NCI-H510A (cell line): ENCODE results near the gene TTC22.
"Not testable (repeated sequence)": the region's sequence is repeated elsewhere in the genome, so short reads cannot be mapped to it uniquely, and the experiment has no call there.

Source experiments
- DNase-seq: peaks from one replicate; lab custom pipeline; 2025; lab: John Stamatoyannopoulos, UW

The TTC22 gene

DNA sequence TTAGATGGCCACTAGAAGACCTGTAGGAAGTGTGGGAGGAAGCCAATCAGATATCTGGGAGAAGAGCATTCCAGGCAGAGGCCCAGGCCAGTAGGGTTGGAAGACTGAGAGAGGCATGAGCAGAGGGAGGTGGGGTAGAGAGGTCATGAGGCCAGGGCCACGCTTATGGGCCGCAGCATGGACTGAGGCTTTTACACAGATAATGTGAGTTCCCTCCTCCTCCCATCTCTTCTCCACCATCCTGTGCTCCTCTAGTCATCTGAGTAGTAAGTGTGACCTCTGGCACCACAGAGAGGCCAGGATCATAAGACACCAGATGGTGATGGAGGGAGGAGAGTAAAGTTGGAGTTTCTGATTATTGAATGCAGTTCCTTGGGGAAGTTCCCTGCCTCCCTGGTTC lies 17.1 kb downstream of the TTC22 start:
- DNase-seq = no peak

DNA sequence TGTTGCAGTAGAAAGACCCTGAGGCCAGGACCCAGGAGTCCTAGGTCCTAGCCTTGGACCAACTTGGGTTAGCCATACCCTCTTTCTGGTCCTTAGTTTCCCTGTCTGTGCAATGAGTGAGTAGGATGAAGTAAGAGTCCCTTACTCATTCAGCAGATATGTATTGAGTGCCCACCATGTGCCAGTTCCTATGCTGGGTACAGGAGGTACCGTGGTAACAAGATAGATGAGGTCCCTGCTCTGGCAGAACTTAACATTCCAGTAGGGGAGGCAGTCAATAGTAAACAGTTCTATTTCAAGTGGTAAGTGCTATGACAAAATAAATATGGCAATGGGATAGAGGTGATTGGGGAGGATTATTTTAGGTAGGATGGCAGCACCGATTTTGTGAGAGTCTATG lies 18.5 kb downstream of the TTC22 start:
- no peak for DNase-seq

DNA sequence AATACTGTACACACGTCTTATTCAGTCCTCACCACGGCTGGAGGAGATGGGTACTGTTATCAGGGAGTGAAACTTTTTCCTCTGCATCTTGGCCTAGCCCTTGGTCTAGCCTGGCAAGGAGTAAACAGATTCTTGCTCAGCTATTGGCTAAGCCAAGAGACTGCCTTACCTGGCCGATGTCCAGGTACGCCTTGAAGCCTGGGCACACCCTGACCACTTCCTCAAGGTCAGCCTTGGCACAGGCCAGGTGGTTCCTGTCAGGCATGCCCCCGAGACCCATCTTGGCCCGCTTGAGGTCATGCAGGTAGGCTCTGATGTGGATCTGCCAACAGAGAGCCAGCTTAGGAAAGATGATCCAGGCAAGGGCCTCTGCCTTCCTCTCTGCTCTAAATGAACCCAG lies 19.0 kb downstream of the TTC22 start:
- no peak for DNase-seq

- no peak for DNase-seq
These were observed 19.9 kb downstream of the TTC22 start for GRCh38 chr1:54781023-54781723.

DNA sequence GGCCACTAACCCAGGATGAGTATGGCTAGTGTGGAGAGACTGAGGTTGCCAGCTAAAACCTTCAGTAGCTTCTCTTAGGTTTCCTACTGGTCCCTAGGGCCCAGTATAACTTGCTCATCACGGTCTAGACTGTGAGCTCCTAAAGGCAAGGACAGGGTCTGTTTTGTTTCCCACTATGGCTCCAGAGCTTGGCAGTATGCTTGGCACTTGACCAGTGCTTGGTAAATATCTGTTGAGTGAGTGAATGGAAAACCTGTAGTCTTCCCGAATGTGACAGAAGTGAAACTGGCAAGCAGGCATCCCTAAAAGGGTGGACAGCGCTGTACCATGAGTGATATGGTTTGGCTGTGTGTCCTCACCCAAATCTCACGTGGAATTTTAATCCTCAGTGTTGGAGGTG lies 23.7 kb downstream of the TTC22 start:
- no peak for DNase-seq

GRCh38 chr1:54777011-54777410 lies 24.1 kb downstream of the TTC22 start:
- DNase-seq = no peak

DNA sequence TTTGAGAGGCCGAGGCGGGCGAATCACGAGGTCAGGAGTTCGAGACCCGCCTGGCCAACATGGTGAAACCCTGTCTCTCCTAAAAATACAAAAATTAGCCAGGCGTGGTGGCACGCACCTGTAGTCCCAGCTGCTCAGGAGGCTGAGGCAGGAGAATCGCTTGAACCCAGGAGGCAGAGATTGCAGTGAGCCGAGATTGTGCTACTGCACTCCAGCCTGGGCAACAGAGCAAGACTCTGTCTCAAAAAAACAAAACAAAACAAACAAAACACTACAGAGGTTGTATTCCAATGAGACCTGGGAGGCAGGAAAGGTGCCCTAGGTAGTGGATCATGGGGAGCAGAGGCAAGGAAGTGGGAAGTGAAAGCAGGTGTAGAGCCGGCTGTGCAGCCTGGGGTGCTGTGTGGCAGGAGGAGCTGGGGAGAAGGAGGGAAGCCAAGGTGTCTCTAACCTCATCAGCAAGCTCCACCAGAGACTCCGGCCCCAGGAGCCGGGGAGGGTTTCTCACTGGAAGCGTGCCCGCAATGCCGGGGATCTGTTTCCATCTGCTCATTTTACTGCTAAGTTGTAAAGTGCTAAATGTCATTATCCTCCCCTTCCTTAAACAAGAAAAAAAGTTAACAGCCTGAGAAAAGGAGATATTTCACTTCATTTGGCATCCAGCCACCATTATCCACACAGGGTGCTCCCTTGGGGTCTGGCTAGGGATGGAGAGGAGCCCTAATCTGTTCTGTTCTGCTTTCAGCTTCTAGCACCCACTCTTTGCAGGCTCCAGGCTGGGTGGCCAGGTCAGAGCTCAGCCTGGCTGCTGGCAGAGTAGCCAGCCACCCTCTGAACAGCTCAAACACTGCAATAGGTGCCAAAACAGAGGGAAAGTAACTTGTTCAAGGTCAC lies 25.0 kb downstream of the TTC22 start:
- DNase-seq = not testable (repeated sequence)

DNA sequence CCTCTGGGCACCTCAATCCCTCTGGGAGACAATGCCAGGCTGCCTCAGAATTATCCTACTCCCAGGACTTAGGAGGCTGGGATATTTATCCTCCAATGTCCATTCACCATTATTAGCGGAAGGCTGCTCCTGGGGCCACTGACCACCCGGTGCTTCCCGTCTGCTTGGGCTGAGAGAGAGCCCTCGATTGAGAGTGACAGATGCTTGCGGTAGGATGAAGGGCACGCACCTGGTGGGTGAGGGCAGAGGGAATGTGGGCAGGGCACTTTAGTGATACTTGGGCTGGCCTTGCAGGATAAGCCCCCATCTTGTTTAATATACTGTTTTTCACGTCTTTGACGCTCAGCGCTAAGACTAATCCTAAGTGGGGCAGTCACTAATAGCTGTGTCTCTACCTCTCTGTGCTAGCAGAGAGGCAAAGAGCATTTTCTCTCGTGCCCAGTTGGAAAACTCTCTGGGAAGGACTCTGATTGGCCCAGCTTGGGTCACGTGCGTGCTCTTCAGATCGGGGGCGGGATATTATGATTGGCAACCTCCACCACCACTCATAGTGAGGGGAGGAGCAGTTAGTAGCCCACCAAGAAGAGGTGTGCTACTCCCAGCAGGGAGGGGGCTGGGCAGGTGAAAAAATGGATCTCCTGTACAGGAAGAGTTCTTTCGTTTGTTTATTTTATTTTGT lies 26.2 kb downstream of the TTC22 start:
- DNase-seq = peak; percentile 46

GRCh38 chr1:54772951-54773350 lies 28.2 kb downstream of the TTC22 start:
- DNase-seq = no peak

- no peak for DNase-seq
These were observed 33.0 kb downstream of the TTC22 start for GRCh38 chr1:54768093-54768492.

- no peak for DNase-seq
These were observed 33.6 kb downstream of the TTC22 start for GRCh38 chr1:54767526-54767925.

DNA sequence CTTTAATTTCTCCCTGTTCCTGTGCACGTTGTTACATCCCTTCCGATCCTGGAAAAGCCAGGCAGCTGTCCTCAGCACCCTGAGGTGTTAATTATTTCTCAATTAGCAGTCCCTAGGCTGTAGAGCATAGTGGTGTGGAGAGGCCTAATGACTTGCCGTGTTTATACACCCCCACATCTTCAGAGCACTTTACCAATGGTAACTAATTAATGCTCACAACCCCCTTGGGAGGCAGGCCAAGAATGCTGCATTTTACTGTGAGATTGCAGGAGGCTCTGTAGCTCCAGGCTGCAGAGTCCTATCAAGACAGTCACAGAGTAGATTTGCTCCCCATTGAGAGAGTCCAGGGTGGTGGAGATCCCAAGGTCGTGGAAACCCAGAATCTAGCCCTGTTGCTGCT lies 34.4 kb downstream of the TTC22 start:
- DNase-seq = no peak

DNA sequence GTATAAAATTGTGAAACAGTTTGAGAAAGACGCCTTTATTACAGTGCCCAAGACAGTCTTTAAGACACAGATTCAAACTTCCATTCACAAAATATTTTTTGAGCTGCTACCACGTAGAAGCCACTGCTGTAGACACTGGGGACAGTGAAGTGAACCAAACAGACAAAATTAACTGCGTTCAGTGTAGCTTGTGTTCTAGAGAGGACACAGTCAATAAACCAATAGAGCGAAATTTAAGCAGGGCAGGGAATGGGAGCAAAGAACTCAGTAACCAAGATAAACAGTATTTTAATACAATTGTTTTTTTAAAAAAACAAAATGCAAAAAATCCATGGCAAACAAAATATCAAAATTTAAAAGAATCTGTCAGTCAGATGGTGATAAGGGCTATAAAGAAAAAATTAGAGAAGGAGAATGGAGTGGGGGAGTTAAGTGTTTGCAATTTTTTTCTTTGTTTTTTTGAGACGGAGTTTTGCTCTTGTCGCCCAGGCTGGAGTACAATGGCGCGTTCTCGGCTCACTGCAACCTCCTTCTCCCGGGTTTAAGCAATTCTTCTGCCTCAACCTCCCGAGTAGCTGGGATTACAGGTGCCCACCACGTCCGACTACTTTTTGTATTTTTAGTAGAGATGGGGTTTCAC lies 36.1 kb downstream of the TTC22 start:
- no peak for DNase-seq

GRCh38 chr1:54764133-54764921 lies 36.8 kb downstream of the TTC22 start, which contains the start of gene PARS2:
TSS of gene PARS2 (minus strand) at chr1:54764523. CDS start at chr1:54759161, 5,362 bp downstream.
- peak; percentile 98 for DNase-seq

- no peak for DNase-seq
These were observed 37.3 kb downstream of the TTC22 start for GRCh38 chr1:54763816-54764132.

DNA sequence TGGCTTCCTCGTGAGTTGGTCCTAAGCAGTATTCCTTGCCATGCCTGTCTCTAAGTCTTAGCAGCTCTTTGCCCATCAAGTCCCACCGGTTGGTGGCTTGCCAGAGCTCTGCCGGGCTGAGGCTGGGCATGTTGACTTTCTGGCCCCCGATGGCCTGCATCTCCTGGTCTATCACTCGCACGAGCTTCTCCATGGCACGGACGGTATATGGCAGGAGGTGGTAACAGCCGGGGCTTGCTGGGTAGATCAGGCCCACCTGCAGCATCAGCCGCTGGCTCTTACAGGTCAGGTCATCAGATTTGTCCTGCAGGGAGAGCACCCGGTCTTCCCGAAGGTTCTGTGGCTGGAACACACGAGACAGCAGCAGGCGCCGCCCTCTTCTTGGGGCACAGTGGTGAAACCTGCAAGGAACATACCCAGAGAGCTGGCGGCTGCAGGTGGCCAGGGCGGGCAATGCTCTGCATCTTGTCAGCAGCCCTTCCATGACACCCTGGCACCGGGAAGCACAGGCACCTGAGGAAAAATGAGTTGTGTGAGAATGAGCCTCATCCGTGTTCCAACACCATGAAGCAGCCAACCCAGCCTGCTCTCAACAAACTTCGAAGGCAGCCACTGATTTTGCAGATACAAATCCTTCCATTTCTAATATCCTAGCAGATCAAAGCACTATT lies 42.3 kb downstream of the TTC22 start:
- DNase-seq = no peak

GRCh38 chr1:54757833-54758232 lies 43.3 kb downstream of the TTC22 start:
- DNase-seq = no peak

DNA sequence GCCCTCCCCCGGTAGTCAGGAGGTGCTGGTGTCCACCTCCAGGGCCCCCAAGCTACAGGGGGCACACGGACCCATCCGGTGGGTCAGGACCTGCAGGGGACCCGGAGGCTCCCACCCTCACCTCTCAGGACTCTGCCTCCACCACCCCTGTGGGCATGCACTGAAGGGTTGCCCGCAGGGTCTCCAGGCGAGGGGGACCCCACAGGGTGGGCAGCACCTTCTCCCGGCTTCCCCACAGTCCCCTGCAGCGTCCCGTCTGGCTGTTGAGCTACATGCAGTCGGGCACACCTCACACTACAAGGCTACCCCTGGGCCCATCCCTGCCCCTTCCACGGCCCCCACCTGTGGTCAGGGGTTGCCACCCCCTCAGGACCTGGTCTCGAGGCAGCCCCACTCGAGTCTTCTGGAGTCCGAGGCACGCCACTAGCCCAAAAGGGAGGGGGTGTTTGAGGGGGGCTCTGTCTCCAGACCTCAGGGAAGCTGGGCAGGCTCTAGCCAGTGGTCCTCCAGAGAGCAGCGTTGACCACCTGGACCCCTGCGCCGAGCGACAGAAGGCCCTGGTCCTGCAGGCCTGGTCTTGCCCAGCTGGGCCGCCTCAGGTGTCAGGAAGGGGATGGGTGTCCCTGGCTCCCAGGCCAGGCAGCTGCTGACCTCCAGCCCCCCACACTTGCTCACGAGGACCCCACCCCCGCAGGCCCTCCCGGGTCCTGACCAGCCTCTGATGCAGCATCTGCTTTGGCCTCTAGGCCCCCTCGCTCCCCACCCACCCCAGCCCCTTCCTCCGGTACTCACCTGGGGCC lies 46.4 kb downstream of the TTC22 start:
- DNase-seq = no peak

DNA sequence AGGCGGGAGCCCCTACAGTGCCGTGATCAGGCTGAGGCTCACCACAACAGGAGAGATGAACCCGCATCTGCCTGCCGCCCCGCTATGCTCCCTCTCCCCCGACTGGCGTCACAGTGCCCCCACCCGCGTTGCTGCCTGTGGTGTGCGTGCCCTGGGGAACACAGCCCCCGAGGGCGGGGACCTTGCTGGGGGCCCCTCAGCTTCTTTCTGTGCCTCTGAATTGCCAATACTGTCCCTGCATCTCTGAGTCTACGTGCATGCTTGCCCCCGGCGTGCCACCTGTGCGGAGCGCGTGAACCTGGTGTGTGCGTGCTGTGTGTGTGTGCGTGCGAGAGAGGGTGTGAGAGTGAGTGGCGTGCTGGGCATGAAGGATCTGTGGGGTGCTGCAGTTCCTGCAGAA lies 47.1 kb downstream of the TTC22 start:
- no peak for DNase-seq

DNA sequence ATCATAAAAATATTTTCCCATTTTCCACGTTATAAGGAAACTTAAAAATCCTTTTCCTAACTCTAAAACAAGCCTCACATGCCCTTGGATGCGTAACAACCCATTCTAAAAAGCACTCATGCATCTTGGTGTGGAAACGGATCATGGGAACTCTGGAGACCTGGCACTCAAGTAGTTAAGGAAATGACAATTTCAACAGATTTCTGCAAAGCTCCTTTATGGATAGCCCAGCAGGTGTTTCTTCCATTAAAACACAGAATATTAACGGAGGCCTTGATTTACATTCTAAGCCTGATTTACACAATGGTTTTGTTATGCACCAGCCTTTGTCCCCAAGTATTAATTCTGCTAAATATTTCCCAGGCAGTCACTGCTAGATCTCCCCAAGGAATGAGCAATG lies 49.7 kb downstream of the TTC22 start:
- DNase-seq = no peak
